Measurements from ENCODE around the gene NFS1. TPM values are rescaled to one million over a fixed set of nuclear protein-coding genes. Genes with fewer than 3 reads are reported as not detected.
"Not testable (repeated sequence)": the region's sequence is repeated elsewhere in the genome, so short reads cannot be mapped to it uniquely, and the experiment has no call there.

The NFS1 gene
- polyA plus RNA-seq, 10 donors = 12.6 to 16.9 (median 14.4) TPM

- no peak for DNase-seq
Observed at GRCh38 chr20:35710884-35711587, 11.9 kb upstream of the NFS1 start.

DNA sequence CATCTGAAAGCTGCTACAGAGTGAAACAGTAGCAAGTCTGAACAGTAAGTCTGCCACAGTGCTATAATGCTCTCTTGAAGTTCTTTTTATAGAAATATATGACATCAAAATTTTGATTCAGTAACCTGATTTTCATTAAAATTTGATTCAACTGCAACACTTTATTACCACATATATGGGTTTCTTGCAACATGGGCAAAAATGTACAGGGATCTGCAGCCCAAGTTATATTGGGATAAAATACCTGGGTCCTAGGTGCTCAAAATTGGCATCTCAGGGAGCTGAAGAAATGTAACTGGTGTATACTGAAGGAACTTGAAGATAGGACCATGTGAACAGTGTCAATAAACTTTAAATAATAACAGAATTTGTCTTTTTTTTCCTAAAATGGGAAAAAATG lies 10.9 kb upstream of the NFS1 start:
- DNase-seq = no peak

DNA sequence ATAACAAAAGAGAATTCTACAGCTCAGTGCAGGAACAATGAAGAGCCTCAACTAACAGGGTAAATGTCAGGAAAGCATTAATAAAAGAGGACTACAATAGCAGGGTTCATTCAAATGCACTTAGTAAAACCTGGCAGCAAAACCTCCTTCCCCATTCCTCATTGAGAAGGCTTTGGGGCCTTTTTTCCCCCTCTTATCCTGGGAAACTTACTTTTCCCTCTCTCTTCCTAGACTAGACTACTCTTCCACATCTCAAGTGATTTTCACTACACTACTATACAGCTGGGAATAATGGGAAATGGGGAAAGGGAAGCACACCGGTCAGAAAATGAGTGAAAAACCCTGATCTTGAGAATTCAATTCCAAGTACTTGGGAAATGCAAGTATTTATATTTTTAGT lies 10.1 kb upstream of the NFS1 start:
- DNase-seq = no peak

GRCh38 chr20:35708502-35708901 lies 9.3 kb upstream of the NFS1 start:
- DNase-seq = no peak

DNA sequence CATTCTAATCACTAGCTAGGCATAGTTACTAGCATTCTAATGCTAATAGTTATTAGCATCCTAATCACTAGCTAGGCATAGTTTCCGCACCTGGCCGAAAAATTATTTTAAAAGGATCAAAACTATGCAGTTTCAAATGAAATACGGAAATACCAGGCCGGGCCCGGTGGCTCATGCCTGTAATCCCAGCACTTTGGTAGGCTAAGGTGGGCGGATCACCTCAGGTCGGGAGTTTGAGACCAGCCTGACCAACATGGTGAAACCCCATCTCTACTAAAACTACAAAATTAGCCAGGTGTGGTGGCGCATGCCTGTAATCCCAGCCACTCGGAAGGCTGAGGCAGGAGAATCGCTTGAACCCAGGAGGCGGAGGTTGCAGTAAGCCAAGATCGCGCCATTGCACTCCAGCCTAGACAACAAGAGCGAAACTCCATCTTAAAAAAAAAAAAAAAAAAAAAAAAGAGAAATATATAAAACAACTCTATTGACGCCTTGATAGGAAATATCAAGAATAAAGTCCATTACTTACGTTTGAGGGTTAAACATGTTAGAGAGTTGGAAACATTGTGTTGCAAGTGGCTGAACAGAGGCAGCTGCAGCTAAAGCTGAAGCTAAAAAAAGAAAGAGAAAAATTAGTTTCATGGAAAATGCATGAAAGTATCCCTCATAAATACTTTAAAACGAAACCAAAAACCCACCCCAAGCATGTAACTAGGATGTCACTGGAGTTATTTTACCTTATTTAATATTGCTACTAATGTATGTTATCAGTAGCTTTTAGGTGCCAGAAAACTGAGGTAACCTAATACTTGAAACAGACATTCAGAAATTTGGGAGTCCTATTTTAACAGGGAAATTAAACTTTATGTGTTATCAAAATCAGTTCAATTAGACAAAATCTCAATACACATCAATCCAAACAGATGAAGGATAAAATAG lies 7.7 kb upstream of the NFS1 start:
- not testable (repeated sequence) for DNase-seq

- DNase-seq = not testable (repeated sequence)
Observed at GRCh38 chr20:35705894-35706293, 6.7 kb upstream of the NFS1 start.

- no peak for DNase-seq
Observed at GRCh38 chr20:35704514-35705261, 5.5 kb upstream of the NFS1 start.

GRCh38 chr20:35702824-35703695 lies 3.9 kb upstream of the NFS1 start:
- DNase-seq = no peak

DNA sequence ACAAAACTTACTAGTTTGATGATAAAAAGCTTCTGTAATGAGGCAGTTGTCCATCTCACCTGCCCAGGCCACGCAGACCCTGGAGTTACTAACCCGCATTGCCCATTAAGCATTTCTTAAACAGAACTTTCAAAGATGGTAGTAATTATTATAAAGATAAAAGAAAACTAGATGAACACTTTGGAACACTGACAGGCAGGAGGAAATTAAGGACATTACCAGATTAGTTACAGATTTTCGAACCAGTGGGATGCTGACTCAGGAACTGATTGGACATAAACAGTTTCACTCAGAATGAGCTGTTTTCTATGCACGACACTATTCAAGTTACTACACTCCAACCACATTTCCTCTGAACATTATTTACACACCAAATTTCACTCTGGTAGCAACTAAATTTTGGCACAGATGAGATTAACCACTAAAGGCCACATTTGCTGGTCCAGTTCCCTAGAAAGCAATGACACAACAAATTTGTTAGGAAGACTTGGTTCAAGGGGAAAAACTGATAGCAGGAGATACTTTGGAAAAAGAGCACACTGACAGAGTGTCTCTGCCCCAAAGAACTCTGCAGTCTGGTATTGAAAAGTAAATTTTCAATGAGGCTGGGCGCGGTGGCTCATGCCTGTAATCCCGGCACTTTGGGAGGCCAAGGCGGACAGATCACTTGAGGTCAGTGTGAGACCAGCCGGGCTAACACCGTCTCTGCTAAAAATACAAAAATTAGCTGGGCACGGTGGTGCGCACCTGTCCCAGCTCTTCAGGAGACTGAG lies 3.1 kb upstream of the NFS1 start:
- no peak for DNase-seq

DNA sequence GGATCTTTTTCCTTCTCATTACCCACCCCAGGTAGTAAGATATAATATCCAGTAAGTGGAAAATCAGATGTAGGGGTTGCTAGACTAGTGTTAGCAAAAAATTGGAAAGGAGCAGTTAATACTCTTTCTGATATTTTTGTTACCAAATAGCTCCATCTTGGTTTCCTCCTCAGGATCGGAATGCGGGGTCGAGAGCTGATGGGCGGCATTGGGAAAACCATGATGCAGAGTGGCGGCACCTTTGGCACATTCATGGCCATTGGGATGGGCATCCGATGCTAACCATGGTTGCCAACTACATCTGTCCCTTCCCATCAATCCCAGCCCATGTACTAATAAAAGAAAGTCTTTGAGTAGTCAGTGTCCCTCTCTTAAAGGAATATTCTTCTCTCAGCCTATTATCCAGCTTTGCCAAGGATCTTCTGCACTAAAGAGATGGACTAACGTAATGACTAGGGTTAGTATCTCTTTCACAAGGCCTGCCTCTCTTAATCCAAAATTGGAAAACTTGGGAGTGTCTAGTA lies 1.5 kb upstream of the NFS1 start:
- no peak for DNase-seq

DNA sequence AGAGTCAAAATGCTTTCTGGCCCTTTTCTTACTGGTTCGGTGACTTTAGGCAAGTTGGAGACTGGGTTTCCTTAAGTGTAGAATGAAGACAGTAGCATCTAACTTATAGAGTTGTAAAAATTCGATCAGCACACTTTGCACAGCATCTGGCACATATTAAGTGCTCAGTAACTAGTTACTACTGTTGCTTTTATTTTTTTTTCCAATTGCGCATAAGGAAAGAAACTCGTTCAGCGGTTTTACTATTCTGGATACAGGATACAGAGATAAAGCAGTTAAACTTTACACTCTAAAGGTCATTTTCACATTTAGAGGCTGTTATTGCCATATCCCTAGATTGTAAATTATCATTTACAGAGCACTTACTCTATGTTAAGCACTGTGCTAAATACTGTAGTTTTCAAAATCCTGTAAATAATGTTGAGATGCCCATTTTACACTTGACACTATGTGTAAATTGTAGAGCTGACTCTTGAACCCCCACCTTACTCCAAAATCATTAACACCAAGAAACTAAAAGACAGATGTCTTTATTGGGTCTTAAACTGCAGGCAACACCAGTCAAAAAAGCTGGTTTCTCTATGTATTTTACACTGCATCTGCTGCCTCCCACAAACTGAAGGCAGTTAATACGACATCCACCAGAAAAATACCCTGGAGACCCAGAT lies 939 bp upstream of the NFS1 start:
- DNase-seq = no peak

- no peak for DNase-seq
Observed at GRCh38 chr20:35698298-35699126, 640 bp downstream of the NFS1 start.

DNA sequence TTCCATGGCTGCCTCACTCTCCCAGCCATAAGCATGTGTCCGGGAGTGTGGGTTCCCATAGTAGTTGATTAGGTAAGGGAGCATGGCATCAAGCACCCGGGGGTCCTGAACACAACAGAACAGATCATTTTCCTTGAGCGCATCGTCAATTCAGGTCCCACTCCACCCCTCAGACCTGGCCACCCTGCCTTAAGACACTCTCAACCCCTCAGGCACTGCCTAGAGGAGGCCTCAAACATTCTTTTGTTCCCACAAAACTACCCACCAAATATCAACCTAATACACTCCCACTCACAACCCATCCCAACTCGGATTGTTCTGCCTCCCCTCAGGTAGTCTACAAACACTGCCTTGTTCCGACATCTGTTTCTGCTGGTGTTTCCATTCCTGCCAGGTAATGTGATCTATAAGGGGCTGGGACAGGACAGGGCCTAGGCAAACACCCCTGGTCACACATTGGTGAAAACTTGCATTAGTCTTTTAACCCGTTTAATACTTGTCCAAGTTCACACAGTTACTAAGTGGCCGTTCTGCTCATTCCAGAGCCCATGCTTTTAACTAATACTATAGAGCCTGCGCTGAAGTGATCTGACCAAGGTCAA lies 1.4 kb downstream of the NFS1 start:
- DNase-seq = no peak

GRCh38 chr20:35695978-35696377 lies 3.2 kb downstream of the NFS1 start:
- DNase-seq = no peak

DNA sequence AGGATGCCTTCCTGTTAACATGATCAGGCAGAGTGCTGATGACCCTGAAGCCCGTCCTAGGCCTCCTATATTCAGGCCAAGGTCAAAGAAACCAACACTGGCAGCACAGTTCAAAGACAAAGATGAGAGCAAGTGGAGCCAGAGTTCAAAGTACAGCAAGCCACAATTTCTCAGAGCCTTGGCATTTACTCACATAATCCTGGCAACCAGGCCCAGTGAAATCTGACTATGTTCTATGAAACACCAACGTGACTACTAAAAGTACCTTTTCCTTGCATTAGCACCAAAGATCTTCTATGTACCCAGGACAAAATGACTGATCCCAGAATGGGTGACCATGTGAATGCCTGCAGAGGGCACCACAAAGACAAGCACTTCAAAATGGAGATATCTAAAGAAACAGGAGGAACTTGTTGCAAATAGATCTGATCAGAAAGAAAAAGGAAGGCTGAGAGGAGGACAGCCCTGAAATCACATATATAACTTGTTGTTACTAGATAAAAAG lies 3.9 kb downstream of the NFS1 start:
- DNase-seq = no peak

GRCh38 chr20:35690265-35690664 lies 8.9 kb downstream of the NFS1 start:
- DNase-seq = no peak

- DNase-seq = not testable (repeated sequence)
Observed at GRCh38 chr20:35686872-35687271, 12.3 kb downstream of the NFS1 start.

DNA sequence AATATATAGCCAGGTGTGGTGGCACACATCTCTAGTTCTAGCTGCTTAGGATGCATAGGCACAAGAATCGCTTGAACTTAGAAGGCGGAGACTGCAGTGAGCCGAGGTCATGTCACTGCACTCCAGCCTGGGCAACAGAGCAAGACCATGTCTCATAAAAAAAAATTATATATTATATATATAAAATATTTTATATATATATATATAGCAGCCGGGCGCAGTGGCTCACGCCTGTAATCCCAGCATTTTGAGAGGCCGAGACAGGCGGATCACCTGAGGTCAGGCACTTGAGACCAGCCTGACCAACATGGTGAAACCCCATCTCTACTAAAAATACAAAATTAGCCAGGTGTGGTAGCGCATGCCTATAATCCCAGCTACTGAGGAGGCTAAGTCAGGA lies 13.8 kb downstream of the NFS1 start:
- DNase-seq = not testable (repeated sequence)

Data from muscle of back (tissue), 11 donors.